ENCODE measurements around the gene SELENOP.

Gene SELENOP

GRCh38 chr5:42843675-42844292 lies 32.1 kb upstream of the SELENOP start:
- TF ChIP-seq GLIS3 (CRISPR knock-in tag; IDR thresholded peaks at IDR 0.05) (no peak), PPARA (CRISPR knock-in tag; IDR thresholded peaks at IDR 0.05; ENCODE audit: borderline replicate concordance) (no peak), ZC3H10 (CRISPR knock-in tag; IDR thresholded peaks at IDR 0.05) (no peak)

GRCh38 chr5:42842921-42843641 lies 31.4 kb upstream of the SELENOP start:
- TF ChIP-seq OSR1 (CRISPR knock-in tag; IDR thresholded peaks at IDR 0.05) (no peak), CSDC2 (CRISPR knock-in tag; IDR thresholded peaks at IDR 0.05) (no peak)
- no peak for ATAC-seq

More at GRCh38 chr5:42843675-42844292, 32.1 kb upstream of the SELENOP start:
- no peak for ATAC-seq

GRCh38 chr5:42840842-42841567 lies 29.3 kb upstream of the SELENOP start:
- no peak for TF ChIP-seq ZFP30 (CRISPR knock-in tag; IDR thresholded peaks at IDR 0.05)
- TF ChIP-seq ZC3H10 (CRISPR knock-in tag; IDR thresholded peaks at IDR 0.05), result no peak
- TF ChIP-seq BACH2 (CRISPR knock-in tag; IDR thresholded peaks at IDR 0.05; ENCODE audit: borderline replicate concordance), result no peak
- no peak for TF ChIP-seq SNAI2 (CRISPR knock-in tag; IDR thresholded peaks at IDR 0.05)
- TF ChIP-seq TCF4 (CRISPR knock-in tag; IDR thresholded peaks at IDR 0.05; ENCODE audit: borderline replicate concordance), result no peak
- no peak for TF ChIP-seq RARB (CRISPR knock-in tag; IDR thresholded peaks at IDR 0.05)
- TF ChIP-seq CREB5 (CRISPR knock-in tag; IDR thresholded peaks at IDR 0.05; ENCODE audit: low read depth), result no peak
- no peak for TF ChIP-seq ZNF565 (CRISPR knock-in tag; conservative IDR thresholded peaks at IDR 0.05; ENCODE audit: low read depth)
- TF ChIP-seq OSR1 (CRISPR knock-in tag; IDR thresholded peaks at IDR 0.05), result no peak
- no peak for TF ChIP-seq ZNF8 (CRISPR knock-in tag; IDR thresholded peaks at IDR 0.05)
- no peak for TF ChIP-seq TSHZ2 (CRISPR knock-in tag; IDR thresholded peaks at IDR 0.05)
- no peak for TF ChIP-seq ZFP3 (CRISPR knock-in tag; IDR thresholded peaks at IDR 0.05)
- TF ChIP-seq POU6F1 (CRISPR knock-in tag; IDR thresholded peaks at IDR 0.05; ENCODE audit: borderline replicate concordance, low read depth), result no peak
- no peak for TF ChIP-seq TOX (CRISPR knock-in tag; IDR thresholded peaks at IDR 0.05; ENCODE audit: borderline replicate concordance)
- no peak for TF ChIP-seq PPARA (CRISPR knock-in tag; IDR thresholded peaks at IDR 0.05; ENCODE audit: borderline replicate concordance)
- no peak for TF ChIP-seq ZNF70 (CRISPR knock-in tag; IDR thresholded peaks at IDR 0.05)
- no peak for ATAC-seq

- no peak for ATAC-seq
- no peak for TF ChIP-seq POU6F1 (CRISPR knock-in tag; IDR thresholded peaks at IDR 0.05; ENCODE audit: borderline replicate concordance, low read depth)
- TF ChIP-seq CREB5 (CRISPR knock-in tag; IDR thresholded peaks at IDR 0.05; ENCODE audit: low read depth), result no peak
- no peak for TF ChIP-seq CSDC2 (CRISPR knock-in tag; IDR thresholded peaks at IDR 0.05)
- no peak for TF ChIP-seq ISL1 (CRISPR knock-in tag; IDR thresholded peaks at IDR 0.05)
- TF ChIP-seq ZNF565 (CRISPR knock-in tag; conservative IDR thresholded peaks at IDR 0.05; ENCODE audit: low read depth), result no peak
- no peak for TF ChIP-seq TCF4 (CRISPR knock-in tag; IDR thresholded peaks at IDR 0.05; ENCODE audit: borderline replicate concordance)
- no peak for TF ChIP-seq TSHZ2 (CRISPR knock-in tag; IDR thresholded peaks at IDR 0.05)
- no peak for TF ChIP-seq ZFP3 (CRISPR knock-in tag; IDR thresholded peaks at IDR 0.05)
- TF ChIP-seq ZFP30 (CRISPR knock-in tag; IDR thresholded peaks at IDR 0.05), result no peak
- no peak for TF ChIP-seq ARNTL (CRISPR knock-in tag; IDR thresholded peaks at IDR 0.05; ENCODE audit: borderline replicate concordance, low read depth)
- no peak for TF ChIP-seq SNAI2 (CRISPR knock-in tag; IDR thresholded peaks at IDR 0.05)
- TF ChIP-seq PPARA (CRISPR knock-in tag; IDR thresholded peaks at IDR 0.05; ENCODE audit: borderline replicate concordance), result no peak
- TF ChIP-seq ZC3H10 (CRISPR knock-in tag; IDR thresholded peaks at IDR 0.05), result no peak
These were observed 28.6 kb upstream of the SELENOP start for GRCh38 chr5:42840269-42840668.
